Calu3 (cell line): Measurements from ENCODE around the gene EWSR1. TPM values are rescaled to one million over a fixed set of nuclear protein-coding genes. Genes with fewer than 3 reads are reported as not detected.

ENCODE experiments used
- BruUV-seq: library from RNA; stranded (reverse); fragments of 400-500 nt; replicated peaks from 2 replicates; lab custom pipeline; 2021; lab: Mats Ljungman, UMichigan
- CTCF ChIA-PET: fragments of 300-600 bp; sonication (Branson Sonifier 250); formaldehyde crosslinking; loops from one replicate; lab custom pipeline; 2022; ENCODE audit warnings: antibody characterized with exemption; lab: Charles Lee
- DNase-seq: peaks from one replicate; pipeline ENCODE4 v3.0.0; 2022
- H3K27ac Mint-ChIP-seq: one replicate; pipeline ENCODE4 v1.8.0; 2022; ENCODE audit warnings: mixed read lengths; ENCODE audit not compliant: unreplicated experiment
- H3K27me3 Mint-ChIP-seq: one replicate; pipeline ENCODE4 v1.8.0; 2022; ENCODE audit warnings: mixed read lengths; ENCODE audit not compliant: unreplicated experiment
- H3K36me3 Mint-ChIP-seq: one replicate; pipeline ENCODE4 v1.8.0; 2022; ENCODE audit warnings: mild to moderate bottlenecking, moderate library complexity, mixed read lengths; ENCODE audit not compliant: insufficient read depth, unreplicated experiment
- H3K4me1 Mint-ChIP-seq: one replicate; pipeline ENCODE4 v1.8.0; 2022; ENCODE audit warnings: mild to moderate bottlenecking, low read depth, mixed read lengths; ENCODE audit not compliant: unreplicated experiment
- H3K4me3 Mint-ChIP-seq: one replicate; pipeline ENCODE4 v1.8.0; 2022; ENCODE audit warnings: mild to moderate bottlenecking, low read depth, moderate library complexity, mixed read lengths; ENCODE audit not compliant: unreplicated experiment
- H3K9me3 Mint-ChIP-seq: one replicate; pipeline ENCODE4 v1.8.0; 2022; ENCODE audit warnings: low read depth, mixed read lengths; ENCODE audit not compliant: unreplicated experiment
- intact Hi-C: fragments of 100-400 bp; cut with micrococcal nuclease; formaldehyde crosslinking; loops from one replicate; pipeline ENCODE4 v1.10.0; 2022; ENCODE audit not compliant: unreplicated experiment
- total RNA-seq: library from RNA; stranded (reverse); gene quantifications from 2 replicates; pipeline ENCODE4 v1.2.3, GENCODE V29; 2022
- TF ChIP-seq, protein P1 (sequence below): fragments of 200-600 bp; IDR thresholded peaks from one replicate; pipeline ENCODE4 v1.8.0; 2022; ENCODE audit warnings: antibody characterized with exemption; ENCODE audit not compliant: unreplicated experiment

The EWSR1 gene
- total RNA-seq, 1 experiment from 2014 or later, result 374 TPM

DNA sequence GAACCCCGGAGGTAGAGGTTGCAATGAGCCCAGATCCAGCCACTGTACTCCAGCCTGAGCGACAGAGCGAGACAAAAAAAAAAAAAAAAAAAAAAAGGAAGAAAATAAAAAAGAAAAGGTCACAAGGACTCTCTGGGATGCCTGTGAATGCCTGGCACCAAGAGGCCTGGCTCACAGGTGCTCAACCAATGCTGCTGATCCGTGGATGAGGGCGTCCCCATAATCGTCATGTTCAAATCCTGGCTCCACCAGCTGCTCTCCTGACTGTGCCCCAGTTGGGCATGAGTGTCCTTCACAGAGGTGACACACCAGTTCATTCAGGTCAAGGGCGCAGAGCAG is 37.7 kb downstream of the EWSR1 start:
- Mint-ChIP-seq H3K4me1 (peaks cover 19% of the 10 kb centered on the region), H3K27me3 (no peaks in the 10 kb centered on the region), H3K9me3 (no peaks in the 10 kb centered on the region), H3K36me3 (peaks cover 60% of the 10 kb centered on the region), H3K4me3 (peak overlapping the region; percentile 81), H3K27ac (no peak overlapping the region)
- intact Hi-C loops, result no loop called here
- BruUV-seq, result no TSS peak
- no peak for DNase-seq
- TF ChIP-seq, protein P1, sequence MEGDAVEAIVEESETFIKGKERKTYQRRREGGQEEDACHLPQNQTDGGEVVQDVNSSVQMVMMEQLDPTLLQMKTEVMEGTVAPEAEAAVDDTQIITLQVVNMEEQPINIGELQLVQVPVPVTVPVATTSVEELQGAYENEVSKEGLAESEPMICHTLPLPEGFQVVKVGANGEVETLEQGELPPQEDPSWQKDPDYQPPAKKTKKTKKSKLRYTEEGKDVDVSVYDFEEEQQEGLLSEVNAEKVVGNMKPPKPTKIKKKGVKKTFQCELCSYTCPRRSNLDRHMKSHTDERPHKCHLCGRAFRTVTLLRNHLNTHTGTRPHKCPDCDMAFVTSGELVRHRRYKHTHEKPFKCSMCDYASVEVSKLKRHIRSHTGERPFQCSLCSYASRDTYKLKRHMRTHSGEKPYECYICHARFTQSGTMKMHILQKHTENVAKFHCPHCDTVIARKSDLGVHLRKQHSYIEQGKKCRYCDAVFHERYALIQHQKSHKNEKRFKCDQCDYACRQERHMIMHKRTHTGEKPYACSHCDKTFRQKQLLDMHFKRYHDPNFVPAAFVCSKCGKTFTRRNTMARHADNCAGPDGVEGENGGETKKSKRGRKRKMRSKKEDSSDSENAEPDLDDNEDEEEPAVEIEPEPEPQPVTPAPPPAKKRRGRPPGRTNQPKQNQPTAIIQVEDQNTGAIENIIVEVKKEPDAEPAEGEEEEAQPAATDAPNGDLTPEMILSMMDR, result no peak
- CTCF ChIA-PET, result interaction anchor here (0.7 to 1.2 kb wide), 3 partner anchors 8 to 1200 kb away, joined by 3 to 6 read pairs (median 3); no protein-coding TSS in a partner anchor

DNA sequence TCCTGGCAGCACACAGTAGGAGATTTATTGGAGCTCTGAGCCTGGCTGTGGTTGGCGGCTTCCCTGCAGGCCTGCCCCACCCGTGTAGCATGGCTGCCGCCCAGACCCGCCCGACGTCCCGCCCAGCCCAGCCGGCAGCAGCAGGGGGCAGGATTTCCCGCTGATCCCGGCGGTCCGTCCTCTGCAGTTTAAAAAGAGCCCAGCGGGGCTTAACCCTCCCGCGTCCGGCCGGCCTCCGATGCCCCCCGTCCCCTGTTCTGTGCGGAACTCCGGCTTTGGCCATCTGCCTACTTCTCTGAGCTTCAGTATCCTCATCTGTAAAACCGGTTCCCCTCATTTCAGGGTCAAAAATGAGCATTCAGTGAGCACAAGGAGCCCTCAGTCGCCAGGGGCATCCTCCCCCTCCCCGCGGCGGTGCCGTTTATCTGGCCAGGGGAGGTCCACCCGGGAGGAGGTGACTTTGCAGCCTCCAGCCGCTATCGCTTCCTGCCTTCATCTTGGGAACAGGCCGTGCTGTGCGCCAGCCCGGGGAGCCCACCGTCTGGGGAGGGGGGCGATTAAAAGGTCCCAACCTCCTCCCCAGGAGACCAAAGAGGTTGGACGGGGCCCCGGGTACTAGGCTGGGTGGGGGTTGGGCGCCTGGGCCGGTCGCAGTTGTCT is 38.2 kb downstream of the EWSR1 start, which contains the start of gene GAS2L1:
GAS2L1 (plus strand) TSS at position 476 of the 660 bp plus-strand sequence. CDS start 1,456 bp downstream, outside the sequence.
- no peaks in the 10 kb centered on the region for H3K27me3 Mint-ChIP-seq
- no peaks in the 10 kb centered on the region for H3K9me3 Mint-ChIP-seq
- BruUV-seq, result no TSS peak
- CTCF ChIA-PET, result interaction anchor here (0.7 to 1.2 kb wide), 4 partner anchors 9 to 1200 kb away, joined by 3 to 6 read pairs (median 4); no protein-coding TSS in a partner anchor
- peaks cover 24% of the 10 kb centered on the region for H3K4me1 Mint-ChIP-seq
- peak; percentile 88 for DNase-seq
- TF ChIP-seq, protein P1, result peak; percentile 62
- H3K36me3 Mint-ChIP-seq, result peaks cover 59% of the 10 kb centered on the region
- H3K27ac Mint-ChIP-seq, result peak within 1 kb of the TSS; percentile 76
- H3K4me3 Mint-ChIP-seq, result peak within 1 kb of the TSS; percentile 81
- intact Hi-C loops, result no loop called here

DNA sequence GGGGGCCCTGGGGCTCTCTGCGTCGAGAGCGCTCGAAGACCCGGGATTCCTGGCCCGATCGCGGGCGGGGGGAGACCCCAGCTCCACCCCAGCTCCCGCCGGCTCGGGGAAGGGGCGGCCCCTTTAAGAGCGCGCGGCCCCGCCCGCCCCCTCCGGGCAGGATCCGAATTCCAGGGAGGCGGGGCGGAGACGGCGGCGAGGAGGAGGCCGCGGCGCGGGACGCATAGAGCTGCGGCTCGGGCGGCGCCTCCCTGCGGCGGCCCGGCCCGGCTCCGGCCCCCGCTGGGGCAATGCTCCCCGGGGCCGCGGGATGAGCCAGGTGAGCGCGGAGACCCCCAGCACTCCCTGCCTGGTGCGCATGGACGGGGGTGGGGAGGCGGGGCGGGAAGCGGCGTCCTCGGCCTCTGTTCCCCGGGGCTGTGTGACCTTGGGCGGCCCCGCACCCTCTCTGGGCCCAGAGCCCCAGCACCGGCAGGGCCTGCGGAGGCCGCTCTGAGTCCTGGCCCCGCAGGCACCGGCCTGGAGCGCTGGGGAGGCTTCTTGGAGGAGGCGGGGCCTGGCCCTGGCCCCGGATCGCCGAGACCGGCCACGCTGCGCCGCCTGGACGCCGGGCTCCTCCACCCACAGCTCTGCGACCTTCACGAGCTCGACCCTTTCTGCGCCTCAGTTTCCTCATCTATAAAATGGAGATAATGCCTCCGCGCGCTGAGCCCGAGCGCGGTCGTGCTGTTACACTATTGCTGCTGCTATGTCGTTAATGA is 38.9 kb downstream of the EWSR1 start:
- no TSS peak for BruUV-seq
- intact Hi-C loops, result no loop called here
- Mint-ChIP-seq H3K36me3 (peaks cover 55% of the 10 kb centered on the region), H3K27me3 (no peaks in the 10 kb centered on the region), H3K27ac (peak overlapping the region; percentile 76), H3K4me1 (peaks cover 28% of the 10 kb centered on the region), H3K4me3 (peak overlapping the region; percentile 81), H3K9me3 (no peaks in the 10 kb centered on the region)
- peak; percentile 88 for DNase-seq
- CTCF ChIA-PET, result interaction anchor here (0.6 to 1.2 kb wide), 3 partner anchors 10 to 92 kb away, joined by 3 to 6 read pairs (median 3); no protein-coding TSS in a partner anchor
- TF ChIP-seq, protein P1, result no peak

DNA sequence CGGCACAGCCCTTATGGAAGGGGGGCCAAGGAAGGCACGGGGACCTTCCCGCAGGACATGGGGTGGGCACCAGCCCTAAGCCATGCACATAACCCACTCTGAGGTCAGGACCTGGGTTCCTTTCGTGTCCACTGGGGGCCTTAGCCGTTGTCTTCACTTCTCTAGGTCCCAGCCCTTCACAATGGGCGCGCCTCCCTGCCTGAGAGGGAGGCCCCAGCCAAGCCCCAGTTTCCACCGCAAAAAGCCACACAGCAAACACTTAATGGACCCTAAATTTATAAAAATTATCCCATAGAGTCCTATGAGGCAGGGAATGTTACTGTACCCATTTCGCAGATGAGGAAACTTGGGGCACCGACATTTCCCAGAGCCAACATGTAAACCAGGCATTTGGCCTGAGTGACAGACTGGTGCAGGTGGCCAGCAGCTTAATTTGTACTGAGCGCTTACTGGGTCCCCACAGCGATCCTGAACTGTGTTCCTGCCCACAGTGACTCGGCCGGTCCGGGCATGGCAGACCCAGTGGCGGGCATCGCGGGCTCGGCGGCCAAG is 39.6 kb downstream of the EWSR1 start:
- peak overlapping the region; percentile 76 for H3K27ac Mint-ChIP-seq
- TF ChIP-seq, protein P1, result no peak
- DNase-seq, result no peak
- H3K27me3 Mint-ChIP-seq, result no peaks in the 10 kb centered on the region
- peaks cover 28% of the 10 kb centered on the region for H3K4me1 Mint-ChIP-seq
- H3K9me3 Mint-ChIP-seq, result no peaks in the 10 kb centered on the region
- CTCF ChIA-PET, result no interaction called here
- no TSS peak for BruUV-seq
- H3K36me3 Mint-ChIP-seq, result peaks cover 56% of the 10 kb centered on the region
- H3K4me3 Mint-ChIP-seq, result peak overlapping the region; percentile 81
- intact Hi-C loops, result no loop called here
